IMR-90 (cell line): ENCODE results near the gene CROCC2. TPM values are rescaled to one million over a fixed set of nuclear protein-coding genes. Genes with fewer than 3 reads are reported as not detected.
A peak's percentile ranks its signal among the peaks of the same experiment; 100 is the strongest.

ENCODE experiments used
- ATAC-seq: fragments of 200-7000 bp; cut with Tn5 transposase; 2 replicates; pipeline ENCODE4 v1.9.1; 2020; ENCODE audit warnings: low read depth, mild to moderate bottlenecking, moderate library complexity
- BruUV-seq: library from RNA; stranded (reverse); fragments of 400-500 nt; replicated peaks from 2 replicates; lab custom pipeline; 2021; lab: Mats Ljungman, UMichigan
- CTCF ChIA-PET: fragments of 300-600 bp; formaldehyde crosslinking; extraction: SDS; loops from one replicate; lab custom pipeline; 2021; ENCODE audit warnings: antibody characterized with exemption; lab: Yijun Ruan, JAX
- POLR2A ChIA-PET: fragments of 300-600 bp; sonication (Branson Sonifier 250); formaldehyde crosslinking; loops from one replicate; lab custom pipeline; 2022; ENCODE audit warnings: antibody characterized with exemption; ENCODE audit not compliant: unreplicated experiment; lab: Charles Lee
- DNase-seq: peaks from one replicate; pipeline ENCODE4 v3.0.0; 2013
- H2AFZ ChIP-seq: replicated peaks from 2 replicates; pipeline ENCODE3; 2013; ENCODE audit warnings: low read length, mild to moderate bottlenecking; ENCODE audit not compliant: poor library complexity
- H2AK5ac ChIP-seq: 2 replicates; pipeline ENCODE4 v1.6.1; 2013; ENCODE audit warnings: low read depth, low read length, inconsistent platforms
- H2AK9ac ChIP-seq: replicated peaks from 2 replicates; pipeline ENCODE3; 2013; ENCODE audit warnings: mild to moderate bottlenecking, low read depth, low read length, moderate library complexity; ENCODE audit not compliant: poor library complexity
- H2BK120ac ChIP-seq: 2 replicates; pipeline ENCODE4 v1.6.1; 2013; ENCODE audit warnings: low read depth, low read length, inconsistent platforms
- H2BK15ac ChIP-seq: 3 replicates; pipeline ENCODE4 v1.6.1; 2013; ENCODE audit warnings: low read depth, low read length, inconsistent platforms
- H2BK20ac ChIP-seq: 2 replicates; pipeline ENCODE4 v1.6.1; 2013; ENCODE audit warnings: low read depth, mild to moderate bottlenecking, inconsistent platforms, low read length, moderate library complexity
- H2BK5ac ChIP-seq: 2 replicates; pipeline ENCODE4 v1.6.1; 2013; ENCODE audit warnings: mild to moderate bottlenecking, low read depth, low read length, inconsistent platforms; ENCODE audit not compliant: poor library complexity, severe bottlenecking
- H3K14ac ChIP-seq: replicated peaks from 2 replicates; pipeline ENCODE4 v1.6.1; 2013; ENCODE audit warnings: low read depth, low read length, inconsistent platforms
- H3K18ac ChIP-seq: 2 replicates; pipeline ENCODE4 v1.6.1; 2013; ENCODE audit warnings: low read depth, low read length, control low read depth
- H3K23ac ChIP-seq: 2 replicates; pipeline ENCODE4 v1.6.1; 2013; ENCODE audit warnings: low read depth, low read length, inconsistent platforms
- H3K27ac ChIP-seq: 2 replicates; pipeline ENCODE4 v1.5.1; 2013; ENCODE audit warnings: mild to moderate bottlenecking, control low read depth, low read length; ENCODE audit not compliant: insufficient read depth
- H3K27me3 ChIP-seq: 2 replicates; pipeline ENCODE4 v1.6.1; 2013; ENCODE audit warnings: low read length; ENCODE audit not compliant: control insufficient read depth, insufficient read depth
- H3K36me3 ChIP-seq: 2 replicates; pipeline ENCODE4 v1.6.1; 2013; ENCODE audit warnings: low read length, mixed read lengths; ENCODE audit not compliant: control insufficient read depth, insufficient read depth
- H3K4ac ChIP-seq: 2 replicates; pipeline ENCODE4 v1.6.1; 2013; ENCODE audit warnings: low read depth, low read length, inconsistent platforms
- H3K4me1 ChIP-seq: 2 replicates; pipeline ENCODE4 v1.6.1; 2013; ENCODE audit warnings: low read length, mixed read lengths; ENCODE audit not compliant: control insufficient read depth, insufficient read depth
- H3K4me2 ChIP-seq: 2 replicates; pipeline ENCODE4 v1.6.1; 2013; ENCODE audit warnings: low read depth, mild to moderate bottlenecking, control low read depth, low read length, moderate library complexity
- H3K4me3 ChIP-seq: 2 replicates; pipeline ENCODE4 v1.5.1; 2013; ENCODE audit warnings: low read depth, mild to moderate bottlenecking, control low read depth, low read length, moderate library complexity; ENCODE audit not compliant: insufficient read depth
- H3K56ac ChIP-seq: 2 replicates; pipeline ENCODE4 v1.6.1; 2013; ENCODE audit warnings: low read length, inconsistent platforms; ENCODE audit not compliant: insufficient read depth; ENCODE audit errors: extremely low read depth
- H3K79me1 ChIP-seq, 2 experiments: 2 replicates each; pipeline ENCODE4 v1.6.1; 2013; ENCODE audit warnings: low read length in 2 of 2, inconsistent platforms in 1 of 2, low read depth in 1 of 2
- H3K9ac ChIP-seq: 2 replicates; pipeline ENCODE4 v1.6.1; 2013; ENCODE audit warnings: low read depth, low read length, control low read depth
- H3K9me1 ChIP-seq: 2 replicates; pipeline ENCODE4 v1.6.1; 2013; ENCODE audit warnings: low read length, inconsistent platforms; ENCODE audit not compliant: insufficient read depth
- H3K9me3 ChIP-seq: 2 replicates; pipeline ENCODE4 v1.6.1; 2013; ENCODE audit warnings: low read length; ENCODE audit not compliant: control insufficient read depth, insufficient read depth
- H4K20me1 ChIP-seq: 2 replicates; pipeline ENCODE4 v1.6.1; 2013; ENCODE audit warnings: low read length, inconsistent platforms; ENCODE audit not compliant: insufficient read depth
- H4K5ac ChIP-seq: 2 replicates; pipeline ENCODE4 v1.6.1; 2013; ENCODE audit warnings: mild to moderate bottlenecking, low read depth, low read length, control low read depth
- H4K8ac ChIP-seq, 2 experiments: 2 replicates each; pipeline ENCODE4 v1.6.1; 2013; ENCODE audit warnings: low read depth in 2 of 2, low read length in 2 of 2, control low read depth in 1 of 2, inconsistent platforms in 1 of 2
- H4K91ac ChIP-seq: 2 replicates; pipeline ENCODE4 v1.6.1; 2013; ENCODE audit warnings: low read depth, low read length, inconsistent platforms; ENCODE audit not compliant: insufficient read depth
- BHLHE40 ChIP-seq: fragments of 150-350 bp; IDR thresholded peaks from 2 replicates; pipeline ENCODE4 v1.6.1; 2016; ENCODE audit warnings: mild to moderate bottlenecking, low read depth, low read length
- CEBPB ChIP-seq: IDR thresholded peaks from 2 replicates; pipeline ENCODE4 v1.6.1; 2012; ENCODE audit warnings: low read depth, low read length, improper control_type of control experiment
- CHD1 ChIP-seq: IDR thresholded peaks from 2 replicates; pipeline ENCODE4 v1.6.1; 2012; ENCODE audit warnings: low read depth, low read length, improper control_type of control experiment
- CTCF ChIP-seq: conservative IDR thresholded peaks from 2 replicates; pipeline ENCODE4 v1.5.1; 2012; ENCODE audit warnings: mild to moderate bottlenecking, low read depth, low read length, improper control_type of control experiment
- ELK1 ChIP-seq: fragments of 150-350 bp; IDR thresholded peaks from 2 replicates; pipeline ENCODE4 v1.6.1; 2016; ENCODE audit warnings: low read depth, mild to moderate bottlenecking, low read length, moderate library complexity, borderline replicate concordance
- FOS ChIP-seq: fragments of 150-350 bp; IDR thresholded peaks from 2 replicates; pipeline ENCODE4 v1.6.1; 2016; ENCODE audit warnings: low read depth, low read length
- MAFK ChIP-seq: IDR thresholded peaks from 2 replicates; pipeline ENCODE4 v1.6.1; 2012; ENCODE audit warnings: low read depth, low read length, improper control_type of control experiment
- MAZ ChIP-seq: IDR thresholded peaks from 2 replicates; pipeline ENCODE4 v1.6.1; 2012; ENCODE audit warnings: low read depth, mild to moderate bottlenecking, low read length, improper control_type of control experiment, moderate library complexity, borderline replicate concordance
- MXI1 ChIP-seq: IDR thresholded peaks from 2 replicates; pipeline ENCODE4 v1.6.1; 2012; ENCODE audit warnings: low read depth, mild to moderate bottlenecking, low read length, moderate library complexity, borderline replicate concordance
- NFE2L2 ChIP-seq: fragments of 150-350 bp; IDR thresholded peaks from 2 replicates; pipeline ENCODE4 v1.6.1; 2016; ENCODE audit warnings: low read depth, mild to moderate bottlenecking, low read length
- POLR2A ChIP-seq: IDR thresholded peaks from 2 replicates; pipeline ENCODE4 v1.6.1; 2012; ENCODE audit warnings: mild to moderate bottlenecking, low read depth, low read length
- RAD21 ChIP-seq: IDR thresholded peaks from 2 replicates; pipeline ENCODE4 v1.6.1; 2012; ENCODE audit warnings: low read length, improper control_type of control experiment
- RCOR1 ChIP-seq: IDR thresholded peaks from 2 replicates; pipeline ENCODE4 v1.6.1; 2012; ENCODE audit warnings: mild to moderate bottlenecking, low read length, improper control_type of control experiment; ENCODE audit not compliant: insufficient replicate concordance
- RFX5 ChIP-seq: IDR thresholded peaks from 2 replicates; pipeline ENCODE4 v1.8.0; 2012; ENCODE audit warnings: low read depth, mild to moderate bottlenecking, low read length, moderate library complexity
- SMC3 ChIP-seq: fragments of 150-350 bp; IDR thresholded peaks from 2 replicates; pipeline ENCODE4 v1.6.1; 2016; ENCODE audit warnings: low read depth, mild to moderate bottlenecking, antibody characterized with exemption, low read length, moderate library complexity
- USF2 ChIP-seq: fragments of 150-350 bp; IDR thresholded peaks from 2 replicates; pipeline ENCODE4 v1.6.1; 2017; ENCODE audit warnings: mild to moderate bottlenecking, antibody characterized with exemption, low read length, low read depth
- WGBS, 2 experiments: methylation state at CpG; one replicate each; pipeline versions ENCODE4 v1.1.5 to v1.1.7; 2013; ENCODE audit warnings: missing lambda C conversion rate in 2 of 2; ENCODE audit not compliant: insufficient read length in 1 of 2; ENCODE audit errors: extremely low coverage in 2 of 2; 5-methylcytosine and 5-hydroxymethylcytosine counted together
- dilution Hi-C: fragments of 300-500 bp; cut with HindIII; formaldehyde crosslinking; loops from one replicate; pipeline ENCODE4 v1.14.3; 2018; ENCODE audit warnings: low sequenced_read_pairs; ENCODE audit not compliant: unreplicated experiment
- in situ Hi-C: fragments of 300-500 bp; cut with MboI; formaldehyde crosslinking; loops from 3 replicates; pipeline ENCODE4 v1.14.3; 2019; ENCODE audit warnings: low sequenced_read_pairs, inconsistent platforms, mixed read lengths
- intact Hi-C: fragments of 100-400 bp; cut with micrococcal nuclease; formaldehyde crosslinking; loops from 2 replicates; pipeline ENCODE4 v1.10.0; 2022
- polyA plus RNA-seq, 3 experiments: library from polyadenylated mRNA; depleted of rRNA; stranded (reverse); fragments of >200 nt; gene quantifications; 2 replicates each; pipeline ENCODE4 v1.2.3, GENCODE V29; 2012; ENCODE audit warnings: low replicate concordance in 1 of 3
- total RNA-seq: library from RNA; depleted of rRNA; stranded (reverse); fragments of >200 nt; gene quantifications from 2 replicates; pipeline ENCODE4 v1.2.3, GENCODE V29; 2012

CROCC2 gene
- total and polyA plus RNA-seq, 2 of the 4 experiments (the other 2 are of a cell fraction): not detected

GRCh38 chr2:240964704-240965295 is 58.7 kb downstream of the CROCC2 start:
- dilution Hi-C loops (no loop called here), intact Hi-C loops (no loop called here), in situ Hi-C loops (no loop called here)
- no peak overlapping the region for H3K23ac ChIP-seq
- H3K56ac ChIP-seq: no peak overlapping the region
- H3K9me1 ChIP-seq: peaks cover 10% of the 10 kb centered on the region
- no peak overlapping the region for H4K5ac ChIP-seq
- H3K4me1 ChIP-seq: peaks cover 25% of the 10 kb centered on the region; the same call in 1 of the 2 replicates
- no peak overlapping the region for H2BK20ac ChIP-seq
- H2AK9ac ChIP-seq: no peak overlapping the region
- no peak overlapping the region for H3K4me2 ChIP-seq
- no peak overlapping the region for H3K4me3 ChIP-seq
- H3K79me1 ChIP-seq: no peaks in the 10 kb centered on the region
- TF ChIP-seq CEBPB (no peak), BHLHE40 (no peak), CHD1 (no peak), SMC3 (no peak), RCOR1 (no peak), RAD21 (no peak), MXI1 (no peak), CTCF (no peak), NFE2L2 (no peak), FOS (no peak), RFX5 (no peak), ELK1 (no peak), POLR2A (no peak), USF2 (no peak), MAZ (no peak), MAFK (no peak)
- peak overlapping the region; percentile 43 for H2AFZ ChIP-seq
- no peak overlapping the region for H3K4ac ChIP-seq
- no peaks in the 10 kb centered on the region for H3K9me3 ChIP-seq
- POLR2A ChIA-PET: no interaction called here
- H2BK120ac ChIP-seq: no peak overlapping the region
- DNase-seq (no peak), ATAC-seq (no peak)
- no TSS peak for BruUV-seq
- H2BK15ac ChIP-seq: no peak overlapping the region
- no peak overlapping the region for H4K8ac ChIP-seq
- no peak overlapping the region for H3K18ac ChIP-seq
- WGBS, 2 experiments: 98% methylated on average over 4 of the region's 15 CpGs; no CpG with 5 or more reads in 1 of the 2 experiments
- no peak overlapping the region for H4K91ac ChIP-seq
- CTCF ChIA-PET: no interaction called here
- H3K9ac ChIP-seq: no peak overlapping the region
- no peak overlapping the region for H2BK5ac ChIP-seq
- H3K27me3 ChIP-seq: no peaks in the 10 kb centered on the region; the same call in 1 of the 2 replicates
- H3K27ac ChIP-seq: no peak overlapping the region
- no peak overlapping the region for H2AK5ac ChIP-seq
- no peak overlapping the region for H3K14ac ChIP-seq
- no peaks in the 10 kb centered on the region for H4K20me1 ChIP-seq
- no peaks in the 10 kb centered on the region for H3K36me3 ChIP-seq
